ENCODE data around the gene EFEMP1. TPM values are rescaled to one million over a fixed set of nuclear protein-coding genes. Genes with fewer than 3 reads are reported as not detected.

The EFEMP1 gene
- total RNA-seq, 1 donor from 2014 or later: not detected

GRCh38 chr2:55860832-55861231 lies 62.8 kb downstream of the EFEMP1 start:
- H3K4me1 Mint-ChIP-seq: no peaks in the 10 kb centered on the region
- ATAC-seq (ENCODE audit: low read depth) (no peak), DNase-seq (no peak)
- no peak for TF ChIP-seq CTCF (IDR thresholded peaks at IDR 0.05)
- H3K9me3 Mint-ChIP-seq: no peaks in the 10 kb centered on the region
- POLR2A ChIA-PET: no interaction called here
- peaks cover 5% of the 10 kb centered on the region for H3K27me3 Mint-ChIP-seq
- intact Hi-C loops (cut with micrococcal nuclease): no loop called here
- no peak overlapping the region for H3K4me3 Mint-ChIP-seq
- H3K27ac Mint-ChIP-seq: no peak overlapping the region
- CTCF ChIA-PET: no interaction called here
- no peaks in the 10 kb centered on the region for H3K36me3 Mint-ChIP-seq (ENCODE audit: low read depth)

- POLR2A ChIA-PET: no interaction called here
- CTCF ChIA-PET: no interaction called here
- TF ChIP-seq CTCF (IDR thresholded peaks at IDR 0.05): no peak
These were observed 63.7 kb downstream of the EFEMP1 start for GRCh38 chr2:55859875-55860274.

GRCh38 chr2:55857766-55858165 lies 65.8 kb downstream of the EFEMP1 start:
- no peak overlapping the region for H3K4me3 Mint-ChIP-seq
- ATAC-seq (ENCODE audit: low read depth) (no peak), DNase-seq (no peak)
- H3K4me1 Mint-ChIP-seq: no peaks in the 10 kb centered on the region
- H3K9me3 Mint-ChIP-seq: no peaks in the 10 kb centered on the region
- no peaks in the 10 kb centered on the region for H3K36me3 Mint-ChIP-seq (ENCODE audit: low read depth)
- POLR2A ChIA-PET: no interaction called here
- peaks cover 3% of the 10 kb centered on the region for H3K27me3 Mint-ChIP-seq
- TF ChIP-seq CTCF (IDR thresholded peaks at IDR 0.05): no peak
- intact Hi-C loops (cut with micrococcal nuclease): no loop called here
- no peak overlapping the region for H3K27ac Mint-ChIP-seq
- CTCF ChIA-PET: no interaction called here

More at GRCh38 chr2:55859875-55860274, 63.7 kb downstream of the EFEMP1 start:
- Mint-ChIP-seq H3K27ac (no peak overlapping the region), H3K27me3 (peaks cover 3% of the 10 kb centered on the region), H3K36me3 (ENCODE audit: low read depth) (no peaks in the 10 kb centered on the region), H3K4me3 (no peak overlapping the region), H3K9me3 (no peaks in the 10 kb centered on the region), H3K4me1 (no peaks in the 10 kb centered on the region)
- no peak for ATAC-seq (ENCODE audit: low read depth)
- intact Hi-C loops (cut with micrococcal nuclease): no loop called here
- no peak for DNase-seq

- ATAC-seq (ENCODE audit: low read depth): no peak
- no peaks in the 10 kb centered on the region for H3K4me1 Mint-ChIP-seq
- intact Hi-C loops (cut with micrococcal nuclease): no loop called here
- no peaks in the 10 kb centered on the region for H3K9me3 Mint-ChIP-seq
- TF ChIP-seq CTCF (IDR thresholded peaks at IDR 0.05): no peak
- no peak overlapping the region for H3K27ac Mint-ChIP-seq
- DNase-seq: no peak
- CTCF ChIA-PET: no interaction called here
- H3K4me3 Mint-ChIP-seq: no peak overlapping the region
- no peaks in the 10 kb centered on the region for H3K36me3 Mint-ChIP-seq (ENCODE audit: low read depth)
- peaks cover 3% of the 10 kb centered on the region for H3K27me3 Mint-ChIP-seq
- POLR2A ChIA-PET: no interaction called here
These were observed 66.6 kb downstream of the EFEMP1 start for GRCh38 chr2:55856936-55857335.

- ATAC-seq (ENCODE audit: low read depth): no peak
- ChIA-PET CTCF (no interaction called here), POLR2A (no interaction called here)
- TF ChIP-seq CTCF (IDR thresholded peaks at IDR 0.05): no peak
- no peak for DNase-seq
- Mint-ChIP-seq H3K9me3 (no peaks in the 10 kb centered on the region), H3K27ac (no peak overlapping the region), H3K4me3 (no peak overlapping the region), H3K36me3 (ENCODE audit: low read depth) (no peaks in the 10 kb centered on the region), H3K27me3 (no peaks in the 10 kb centered on the region), H3K4me1 (peaks cover 2% of the 10 kb centered on the region)
- intact Hi-C loops (cut with micrococcal nuclease): no loop called here
These were observed 75.5 kb downstream of the EFEMP1 start for GRCh38 chr2:55848096-55848495.

Data from activated B cell treated with CpG ODN at 0.5 μM for 24 hours (primary cell).